Esophagus muscularis mucosa (tissue), 3 donors: ENCODE measurements around the gene SPAG16.

Experiments used
- POLR2A ChIP-seq: fragments of 450-650 bp; IDR thresholded peaks from one replicate; pipeline ENCODE4 v1.6.1; 2017; ENCODE audit warnings: antibody characterized with exemption, moderate library complexity, mild to moderate bottlenecking, low read depth
- TF ChIP-seq, protein P1 (sequence below), 3 experiments: fragments of 200-600 bp in 2 of 3; fragments of 450-650 bp in 1 of 3; sonication (generic) in 2 of 3; IDR thresholded peaks; one replicate each; pipeline ENCODE4 v1.5.1; 2017 to 2019; ENCODE audit warnings: antibody characterized with exemption in 3 of 3, mild to moderate bottlenecking in 2 of 3, moderate library complexity in 1 of 3

GRCh38 chr2:214096208-214096715, 812.0 kb downstream of the SPAG16 start:
- TF ChIP-seq, protein P1, sequence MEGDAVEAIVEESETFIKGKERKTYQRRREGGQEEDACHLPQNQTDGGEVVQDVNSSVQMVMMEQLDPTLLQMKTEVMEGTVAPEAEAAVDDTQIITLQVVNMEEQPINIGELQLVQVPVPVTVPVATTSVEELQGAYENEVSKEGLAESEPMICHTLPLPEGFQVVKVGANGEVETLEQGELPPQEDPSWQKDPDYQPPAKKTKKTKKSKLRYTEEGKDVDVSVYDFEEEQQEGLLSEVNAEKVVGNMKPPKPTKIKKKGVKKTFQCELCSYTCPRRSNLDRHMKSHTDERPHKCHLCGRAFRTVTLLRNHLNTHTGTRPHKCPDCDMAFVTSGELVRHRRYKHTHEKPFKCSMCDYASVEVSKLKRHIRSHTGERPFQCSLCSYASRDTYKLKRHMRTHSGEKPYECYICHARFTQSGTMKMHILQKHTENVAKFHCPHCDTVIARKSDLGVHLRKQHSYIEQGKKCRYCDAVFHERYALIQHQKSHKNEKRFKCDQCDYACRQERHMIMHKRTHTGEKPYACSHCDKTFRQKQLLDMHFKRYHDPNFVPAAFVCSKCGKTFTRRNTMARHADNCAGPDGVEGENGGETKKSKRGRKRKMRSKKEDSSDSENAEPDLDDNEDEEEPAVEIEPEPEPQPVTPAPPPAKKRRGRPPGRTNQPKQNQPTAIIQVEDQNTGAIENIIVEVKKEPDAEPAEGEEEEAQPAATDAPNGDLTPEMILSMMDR (IDR thresholded peaks at IDR 0.05), result no peak
- TF ChIP-seq POLR2A, result no peak
